Measurements from ENCODE around the gene NUP214. TPM values are rescaled to one million over a fixed set of nuclear protein-coding genes. Genes with fewer than 3 reads are reported as not detected.

Gene NUP214
- total RNA-seq, 2 donors from 2014 or later: 44.3 to 55.0 TPM

DNA sequence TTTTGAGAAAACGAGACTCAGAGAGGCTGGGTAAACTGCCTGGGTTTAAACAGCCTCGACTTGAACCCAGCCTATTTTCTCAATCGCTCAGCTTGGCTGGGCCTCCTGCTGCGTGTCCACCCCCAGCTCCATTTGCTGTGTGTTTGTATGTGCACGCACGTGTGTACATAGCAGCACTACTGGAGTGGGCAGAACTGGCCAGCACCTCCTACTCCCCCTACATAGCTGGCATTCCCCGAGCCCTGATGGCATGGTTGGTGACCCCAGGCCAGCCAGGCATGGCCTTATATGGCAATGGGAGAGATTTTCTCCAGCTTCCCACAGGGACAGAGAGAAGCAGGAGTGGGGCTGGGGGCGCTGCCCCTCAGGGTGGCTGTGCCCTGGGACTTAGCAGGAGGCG, 24.9 kb upstream of the NUP214 start:
- no peaks in the 10 kb centered on the region for H3K27me3 ChIP-seq (replicated peaks; ENCODE audit: insufficient read depth)
- TF ChIP-seq, protein P1, sequence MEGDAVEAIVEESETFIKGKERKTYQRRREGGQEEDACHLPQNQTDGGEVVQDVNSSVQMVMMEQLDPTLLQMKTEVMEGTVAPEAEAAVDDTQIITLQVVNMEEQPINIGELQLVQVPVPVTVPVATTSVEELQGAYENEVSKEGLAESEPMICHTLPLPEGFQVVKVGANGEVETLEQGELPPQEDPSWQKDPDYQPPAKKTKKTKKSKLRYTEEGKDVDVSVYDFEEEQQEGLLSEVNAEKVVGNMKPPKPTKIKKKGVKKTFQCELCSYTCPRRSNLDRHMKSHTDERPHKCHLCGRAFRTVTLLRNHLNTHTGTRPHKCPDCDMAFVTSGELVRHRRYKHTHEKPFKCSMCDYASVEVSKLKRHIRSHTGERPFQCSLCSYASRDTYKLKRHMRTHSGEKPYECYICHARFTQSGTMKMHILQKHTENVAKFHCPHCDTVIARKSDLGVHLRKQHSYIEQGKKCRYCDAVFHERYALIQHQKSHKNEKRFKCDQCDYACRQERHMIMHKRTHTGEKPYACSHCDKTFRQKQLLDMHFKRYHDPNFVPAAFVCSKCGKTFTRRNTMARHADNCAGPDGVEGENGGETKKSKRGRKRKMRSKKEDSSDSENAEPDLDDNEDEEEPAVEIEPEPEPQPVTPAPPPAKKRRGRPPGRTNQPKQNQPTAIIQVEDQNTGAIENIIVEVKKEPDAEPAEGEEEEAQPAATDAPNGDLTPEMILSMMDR (IDR thresholded peaks at IDR 0.05): no peak
- no peaks in the 10 kb centered on the region for H3K36me3 ChIP-seq
- H3K4me3 ChIP-seq: peak overlapping the region; percentile 40
- no peak for DNase-seq (ENCODE audit: low spot score)
- H3K4me1 ChIP-seq (ENCODE audit: control insufficient read depth in 1 of 2, low read depth in 2 of 2): peaks cover 2 to 40% of the 10 kb centered on the region in 2 donors
- ATAC-seq (ENCODE audit: insufficient number of reproducible peaks, low FRiP score, low read depth): no peak
- peak overlapping the region; percentile 49 to 54 for H3K27ac ChIP-seq
- no peaks in the 10 kb centered on the region for H3K9me3 ChIP-seq

DNA sequence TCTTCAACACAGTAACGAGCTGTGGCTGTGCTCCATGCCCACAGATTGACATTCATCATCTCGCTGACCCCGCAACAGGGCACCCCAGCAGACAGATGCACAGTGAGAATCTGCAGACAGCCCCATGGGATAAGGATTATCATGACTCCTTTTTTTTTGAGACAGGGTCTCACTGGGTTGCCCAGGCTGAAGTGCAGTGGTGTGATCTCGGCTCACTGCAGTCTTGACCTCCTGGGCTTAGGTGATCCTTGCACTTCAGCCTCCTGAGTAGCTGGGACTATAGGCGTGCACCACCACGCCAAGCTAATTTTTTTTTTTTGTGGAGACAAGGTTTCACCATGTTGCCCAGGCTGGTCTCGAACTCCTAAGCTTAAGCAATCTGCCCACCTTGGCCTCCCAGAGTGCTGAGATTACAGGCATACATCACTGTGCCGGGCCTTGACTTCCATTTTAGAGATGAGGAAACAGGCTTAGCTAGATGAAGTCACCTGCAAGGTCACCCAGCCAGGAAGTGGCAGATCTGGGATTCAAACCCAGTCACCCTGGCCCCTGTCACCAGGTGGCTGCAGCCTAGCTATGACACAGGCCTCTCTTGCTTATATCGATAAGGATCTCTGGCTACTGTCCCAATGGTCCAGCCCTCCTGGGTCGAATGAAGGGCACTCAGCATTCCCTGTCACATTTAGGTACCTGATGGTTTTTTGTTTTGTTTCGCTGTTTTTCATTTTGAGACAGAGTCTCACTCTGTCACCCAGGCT, 24.0 kb upstream of the NUP214 start:
- Histone ChIP-seq H3K9me3 (no peaks in the 10 kb centered on the region), H3K36me3 (no peaks in the 10 kb centered on the region), H3K27ac (no peak overlapping the region), H3K4me3 (no peak overlapping the region), H3K4me1 (ENCODE audit: control insufficient read depth in 1 of 2, low read depth in 2 of 2) (peaks cover 2 to 36% of the 10 kb centered on the region in 2 donors), H3K27me3 (replicated peaks; ENCODE audit: insufficient read depth) (no peaks in the 10 kb centered on the region)
- DNase-seq (ENCODE audit: low spot score) (no peak), ATAC-seq (ENCODE audit: insufficient number of reproducible peaks, low FRiP score, low read depth) (no peak)
- TF ChIP-seq, protein P1 (IDR thresholded peaks at IDR 0.05): no peak

DNA sequence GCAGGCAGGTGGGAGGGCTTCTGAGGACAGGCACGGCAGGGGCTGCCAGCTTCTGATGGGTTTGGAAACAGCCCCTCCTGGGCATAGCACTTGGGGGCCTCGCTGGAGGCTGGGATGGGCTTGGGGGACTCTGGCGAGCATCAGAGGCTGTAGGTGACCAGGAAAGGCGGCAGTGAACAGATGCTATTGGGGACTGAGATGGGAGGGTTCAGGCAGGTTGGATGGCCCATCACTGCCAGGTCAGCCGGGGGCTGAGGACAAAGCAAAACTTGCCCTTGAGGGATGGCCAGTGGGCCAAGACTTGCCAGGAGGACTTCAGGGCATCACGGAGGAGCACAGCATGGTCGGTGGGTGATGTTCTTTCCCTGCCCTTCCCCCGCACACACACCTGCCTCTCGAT, 22.4 kb upstream of the NUP214 start:
- no peaks in the 10 kb centered on the region for H3K36me3 ChIP-seq
- TF ChIP-seq, protein P1 (IDR thresholded peaks at IDR 0.05): no peak
- DNase-seq (ENCODE audit: low spot score) (no peak), ATAC-seq (ENCODE audit: insufficient number of reproducible peaks, low FRiP score, low read depth) (no peak)
- H3K4me1 ChIP-seq (ENCODE audit: control insufficient read depth in 1 of 2, low read depth in 2 of 2): peaks cover 2 to 20% of the 10 kb centered on the region in 2 donors
- no peak overlapping the region for H3K27ac ChIP-seq
- no peaks in the 10 kb centered on the region for H3K9me3 ChIP-seq
- no peaks in the 10 kb centered on the region for H3K27me3 ChIP-seq (replicated peaks; ENCODE audit: insufficient read depth)
- H3K4me3 ChIP-seq: no peak overlapping the region

DNA sequence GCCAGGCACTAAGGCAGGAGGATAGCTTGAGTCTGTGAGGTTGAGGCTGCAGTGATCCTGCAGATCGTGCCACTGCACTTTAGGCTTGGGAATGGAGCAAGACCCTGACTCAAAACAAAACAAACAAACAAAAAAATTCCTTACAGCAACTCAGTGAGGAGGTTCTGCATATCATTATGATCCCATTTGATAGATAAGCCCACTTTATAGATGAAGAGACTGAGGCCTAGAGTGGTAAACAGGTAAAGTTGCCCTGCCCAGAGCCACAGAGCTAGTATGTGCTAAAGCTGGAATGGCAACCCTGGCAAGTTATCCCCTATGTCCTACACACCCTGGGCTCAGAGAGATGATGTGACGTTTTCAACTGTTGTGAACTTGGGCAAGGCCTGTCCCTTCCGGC, 21.9 kb upstream of the NUP214 start:
- TF ChIP-seq, protein P1 (IDR thresholded peaks at IDR 0.05): no peak
- H3K27ac ChIP-seq: no peak overlapping the region
- no peaks in the 10 kb centered on the region for H3K9me3 ChIP-seq
- no peak overlapping the region for H3K4me3 ChIP-seq
- DNase-seq (ENCODE audit: low spot score): no peak
- H3K36me3 ChIP-seq: no peaks in the 10 kb centered on the region
- ATAC-seq (ENCODE audit: insufficient number of reproducible peaks, low FRiP score, low read depth): no peak
- H3K4me1 ChIP-seq (ENCODE audit: control insufficient read depth in 1 of 2, low read depth in 2 of 2): peaks cover 2 to 15% of the 10 kb centered on the region in 2 donors
- H3K27me3 ChIP-seq (replicated peaks; ENCODE audit: insufficient read depth): no peaks in the 10 kb centered on the region

DNA sequence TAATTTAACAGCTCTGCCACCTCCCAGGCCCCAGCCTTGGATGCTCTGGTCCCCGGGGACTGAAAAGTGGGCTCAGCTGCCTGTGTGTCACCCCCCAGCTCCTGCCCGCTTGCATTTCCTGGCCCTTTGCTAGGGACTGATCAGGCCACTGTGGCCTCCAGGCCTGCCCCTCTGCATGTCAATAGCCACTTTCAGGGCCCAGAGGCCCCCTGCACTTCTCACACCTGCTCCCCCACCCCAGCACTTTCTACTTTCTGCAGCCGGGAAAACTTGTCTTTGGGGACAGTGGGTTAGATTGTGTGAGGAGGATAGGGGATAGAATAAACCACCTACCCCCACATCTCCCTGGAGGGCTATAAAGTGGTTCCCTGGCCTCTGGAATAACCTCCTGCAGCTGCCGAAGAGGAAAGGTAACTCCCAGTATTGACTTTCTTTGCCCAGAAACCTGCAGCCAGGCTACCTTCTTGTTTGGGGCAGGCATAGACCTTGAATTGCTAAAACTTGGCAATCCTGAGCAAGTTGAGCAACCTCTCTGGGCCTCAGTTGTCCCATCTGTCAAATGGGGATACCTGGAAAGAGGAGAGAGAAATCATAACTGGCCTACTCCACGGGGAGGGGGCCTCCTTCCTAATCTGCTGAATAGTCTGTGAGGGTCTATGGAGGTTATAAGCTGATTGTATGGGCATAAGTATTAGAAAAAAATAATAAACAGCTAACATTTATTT, 21.2 kb upstream of the NUP214 start:
- no peaks in the 10 kb centered on the region for H3K36me3 ChIP-seq
- DNase-seq (ENCODE audit: low spot score) (no peak), ATAC-seq (ENCODE audit: insufficient number of reproducible peaks, low FRiP score, low read depth) (no peak)
- no peaks in the 10 kb centered on the region for H3K9me3 ChIP-seq
- no peaks in the 10 kb centered on the region for H3K27me3 ChIP-seq (replicated peaks; ENCODE audit: insufficient read depth)
- no peak overlapping the region for H3K4me3 ChIP-seq
- TF ChIP-seq, protein P1 (IDR thresholded peaks at IDR 0.05): no peak
- H3K4me1 ChIP-seq (ENCODE audit: control insufficient read depth in 1 of 2, low read depth in 2 of 2): peaks cover 2 to 10% of the 10 kb centered on the region in 2 donors
- H3K27ac ChIP-seq: no peak overlapping the region

Data from thoracic aorta (tissue), 2 donors.